Measurements from ENCODE around the gene CPED1. TPM values are rescaled to one million over a fixed set of nuclear protein-coding genes. Genes with fewer than 3 reads are reported as not detected.

The CPED1 gene
- total RNA-seq, 2 donors from 2014 or later = 4.0 to 15.9 TPM

- intact Hi-C loops (cut with DNase I) = no loop called here
- Histone ChIP-seq H3K9ac (ENCODE audit: low read depth in 2 of 2, low read length in 2 of 2) (no peak overlapping the region), H3K36me3 (no peaks in the 10 kb centered on the region), H3K27me3 (no peaks in the 10 kb centered on the region), H3K9me3 (no peaks in the 10 kb centered on the region), H3K4me1 (no peaks in the 10 kb centered on the region), H3K4me3 (no peak overlapping the region), H3K27ac (no peak overlapping the region)
- DNase-seq = no peak
- TF ChIP-seq, protein P1, sequence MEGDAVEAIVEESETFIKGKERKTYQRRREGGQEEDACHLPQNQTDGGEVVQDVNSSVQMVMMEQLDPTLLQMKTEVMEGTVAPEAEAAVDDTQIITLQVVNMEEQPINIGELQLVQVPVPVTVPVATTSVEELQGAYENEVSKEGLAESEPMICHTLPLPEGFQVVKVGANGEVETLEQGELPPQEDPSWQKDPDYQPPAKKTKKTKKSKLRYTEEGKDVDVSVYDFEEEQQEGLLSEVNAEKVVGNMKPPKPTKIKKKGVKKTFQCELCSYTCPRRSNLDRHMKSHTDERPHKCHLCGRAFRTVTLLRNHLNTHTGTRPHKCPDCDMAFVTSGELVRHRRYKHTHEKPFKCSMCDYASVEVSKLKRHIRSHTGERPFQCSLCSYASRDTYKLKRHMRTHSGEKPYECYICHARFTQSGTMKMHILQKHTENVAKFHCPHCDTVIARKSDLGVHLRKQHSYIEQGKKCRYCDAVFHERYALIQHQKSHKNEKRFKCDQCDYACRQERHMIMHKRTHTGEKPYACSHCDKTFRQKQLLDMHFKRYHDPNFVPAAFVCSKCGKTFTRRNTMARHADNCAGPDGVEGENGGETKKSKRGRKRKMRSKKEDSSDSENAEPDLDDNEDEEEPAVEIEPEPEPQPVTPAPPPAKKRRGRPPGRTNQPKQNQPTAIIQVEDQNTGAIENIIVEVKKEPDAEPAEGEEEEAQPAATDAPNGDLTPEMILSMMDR (IDR thresholded peaks at IDR 0.05) = no peak
Measured at GRCh38 chr7:121037957-121038716, 49.6 kb downstream of the CPED1 start.

GRCh38 chr7:121038717-121039509 lies 50.4 kb downstream of the CPED1 start:
- Histone ChIP-seq H3K27ac (no peak overlapping the region), H3K27me3 (no peaks in the 10 kb centered on the region), H3K9me3 (no peaks in the 10 kb centered on the region), H3K4me3 (no peak overlapping the region), H3K9ac (ENCODE audit: low read depth in 2 of 2, low read length in 2 of 2) (no peak overlapping the region), H3K4me1 (no peaks in the 10 kb centered on the region), H3K36me3 (no peaks in the 10 kb centered on the region)
- DNase-seq = no peak
- TF ChIP-seq, protein P1 (IDR thresholded peaks at IDR 0.05) = no peak
- intact Hi-C loops (cut with DNase I) = no loop called here

GRCh38 chr7:121039510-121039822 lies 51.0 kb downstream of the CPED1 start:
- Histone ChIP-seq H3K27ac (no peak overlapping the region), H3K4me1 (no peaks in the 10 kb centered on the region), H3K27me3 (no peaks in the 10 kb centered on the region), H3K9ac (ENCODE audit: low read depth in 2 of 2, low read length in 2 of 2) (no peak overlapping the region), H3K4me3 (no peak overlapping the region), H3K36me3 (no peaks in the 10 kb centered on the region), H3K9me3 (no peaks in the 10 kb centered on the region)
- TF ChIP-seq, protein P1 (IDR thresholded peaks at IDR 0.05) = no peak
- intact Hi-C loops (cut with DNase I) = no loop called here
- no peak for DNase-seq

GRCh38 chr7:121039994-121040393 lies 51.5 kb downstream of the CPED1 start:
- Histone ChIP-seq H3K4me1 (no peaks in the 10 kb centered on the region), H3K4me3 (no peak overlapping the region), H3K9ac (ENCODE audit: low read depth in 2 of 2, low read length in 2 of 2) (no peak overlapping the region), H3K27ac (no peak overlapping the region), H3K36me3 (no peaks in the 10 kb centered on the region), H3K27me3 (no peaks in the 10 kb centered on the region), H3K9me3 (no peaks in the 10 kb centered on the region)
- intact Hi-C loops (cut with DNase I) = no loop called here
- TF ChIP-seq, protein P1 (IDR thresholded peaks at IDR 0.05) = no peak
- DNase-seq = no peak

DNA sequence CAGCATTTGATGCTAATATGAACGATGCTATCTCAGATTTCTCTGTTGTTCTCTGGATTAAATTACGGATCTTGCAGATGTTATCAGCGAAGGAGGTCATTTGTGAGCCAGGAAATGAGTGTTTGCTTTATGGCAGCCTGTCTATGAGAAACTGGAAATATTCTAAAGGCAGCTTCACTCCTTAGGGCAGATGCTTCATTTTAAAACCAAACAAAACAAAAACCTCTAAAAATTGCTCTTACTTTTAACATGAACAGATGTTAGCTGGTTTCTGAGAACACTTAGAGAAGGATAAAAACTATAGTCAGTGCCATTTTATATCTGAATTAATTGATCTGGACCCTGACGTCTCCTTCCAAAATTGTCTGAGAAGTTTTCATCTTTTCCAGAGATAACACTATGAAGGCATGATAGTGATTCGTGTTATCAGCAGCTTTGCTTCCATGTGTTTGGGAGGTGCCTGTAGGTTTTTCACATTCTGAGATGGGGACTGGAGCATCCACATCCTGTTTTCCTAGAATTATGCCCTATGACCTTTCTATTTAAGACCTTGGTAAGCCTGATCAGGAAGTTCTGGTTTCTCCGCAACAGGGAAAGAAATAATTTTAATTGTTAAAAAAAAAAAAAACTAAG lies 53.1 kb downstream of the CPED1 start:
- H3K4me1 ChIP-seq = no peaks in the 10 kb centered on the region
- no peak overlapping the region for H3K4me3 ChIP-seq
- TF ChIP-seq, protein P1 (IDR thresholded peaks at IDR 0.05) = no peak
- no peaks in the 10 kb centered on the region for H3K9me3 ChIP-seq
- no peaks in the 10 kb centered on the region for H3K36me3 ChIP-seq
- no peaks in the 10 kb centered on the region for H3K27me3 ChIP-seq
- H3K9ac ChIP-seq (ENCODE audit: low read depth in 2 of 2, low read length in 2 of 2) = no peak overlapping the region
- no peak for DNase-seq
- intact Hi-C loops (cut with DNase I) = no loop called here
- no peak overlapping the region for H3K27ac ChIP-seq

All from colonic mucosa (tissue), 4 donors.